ENCODE results near the gene C1orf35.
A peak's percentile ranks its signal among the peaks of the same experiment; 100 is the strongest.
"Not testable (repeated sequence)": the region's sequence is repeated elsewhere in the genome, so short reads cannot be mapped to it uniquely, and the experiment has no call there.

Gene C1orf35

DNA sequence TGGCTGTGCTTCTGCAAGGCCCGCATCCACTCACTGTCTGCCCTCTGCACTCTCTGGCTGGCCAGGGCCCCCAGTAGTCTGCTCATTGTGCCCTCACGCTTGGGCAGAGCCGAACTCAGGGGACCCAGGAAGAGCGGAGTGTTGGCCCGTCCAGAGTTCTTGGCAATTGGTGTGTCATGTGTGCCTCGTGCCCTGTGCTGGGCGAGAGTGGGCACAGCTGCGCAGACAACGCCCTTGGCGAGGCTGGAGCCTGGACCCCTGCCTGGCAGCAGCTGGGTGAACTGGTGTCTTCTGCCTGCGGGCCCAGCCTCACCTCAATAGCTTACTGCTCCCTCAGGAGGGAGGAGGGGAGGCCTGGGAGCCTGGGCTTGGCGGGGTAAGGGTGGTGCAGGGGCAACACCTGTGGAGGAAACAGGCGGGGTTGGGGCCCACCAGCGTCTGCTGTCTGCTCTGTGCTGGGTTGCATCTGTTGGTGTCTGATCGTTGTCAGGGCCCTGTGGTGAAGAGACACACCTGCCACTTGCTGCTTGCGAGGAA, 39.1 kb upstream of the C1orf35 start:
- peak; percentile 31 for DNase-seq

DNA sequence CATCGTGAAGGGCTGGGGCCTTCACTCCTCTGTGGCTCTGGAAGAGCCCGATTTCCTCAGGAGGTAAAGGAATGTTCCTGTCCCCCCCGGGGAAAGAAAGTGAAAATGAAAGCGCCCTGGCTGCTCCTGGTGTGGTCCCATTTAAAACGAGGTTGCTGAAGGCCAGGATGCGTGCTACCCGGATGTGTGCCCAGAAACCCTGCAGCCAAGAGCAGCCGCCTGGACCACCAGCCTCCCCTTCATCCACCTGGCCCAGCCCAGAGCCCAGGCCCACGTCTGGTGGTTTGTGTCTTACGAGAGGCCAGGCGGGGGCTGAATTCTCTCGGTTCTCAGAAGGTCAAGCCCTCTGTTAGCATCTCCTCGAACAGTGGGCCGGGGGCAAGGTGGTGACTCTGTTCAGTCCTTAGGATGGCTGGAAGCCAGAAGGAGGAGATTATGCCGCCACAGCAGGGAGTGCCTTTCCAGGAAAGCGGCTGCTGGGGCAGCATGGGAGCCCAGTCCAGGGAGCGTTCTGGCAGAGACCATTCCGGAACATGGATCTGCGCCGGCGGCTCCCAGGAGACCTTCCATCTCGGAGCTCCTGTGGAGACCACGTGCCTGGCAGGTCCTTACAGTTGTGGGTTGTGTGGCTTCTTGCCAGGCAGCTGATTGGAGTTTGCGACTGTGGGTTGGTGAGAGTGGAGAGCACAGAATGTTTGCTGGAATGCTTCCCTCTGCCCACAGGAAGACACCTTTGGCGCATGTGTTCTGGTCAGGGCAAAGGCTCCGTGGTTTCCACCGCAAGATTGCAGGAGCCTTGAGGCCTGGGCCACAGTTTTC, 38.3 kb upstream of the C1orf35 start:
- DNase-seq, result peak; percentile 40

DNA sequence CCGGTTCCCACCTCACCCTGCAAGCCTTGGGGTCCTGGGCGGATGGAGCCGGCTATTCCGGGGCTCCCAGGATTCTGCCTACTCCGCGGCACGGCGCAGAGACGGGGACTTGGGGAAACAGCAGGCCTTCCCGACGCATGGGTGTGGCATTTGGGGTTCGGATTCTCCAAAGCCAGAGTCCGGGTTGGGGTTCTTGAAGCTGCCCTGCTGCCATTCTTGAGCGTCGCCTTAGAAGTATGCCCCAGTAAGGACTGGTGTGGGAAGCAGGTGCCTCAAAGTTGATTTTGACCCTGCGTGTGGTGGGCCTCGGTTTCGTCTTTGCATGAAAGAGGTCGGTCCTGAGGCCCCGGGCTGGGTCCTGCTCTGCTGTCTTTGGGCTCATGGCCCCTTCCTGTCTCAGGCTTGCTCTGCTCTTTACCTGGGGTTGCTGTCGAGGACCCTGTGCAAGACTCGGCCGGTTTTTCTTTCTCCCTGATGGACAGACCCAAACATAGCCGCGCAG, 37.6 kb upstream of the C1orf35 start:
- DNase-seq, result no peak

DNA sequence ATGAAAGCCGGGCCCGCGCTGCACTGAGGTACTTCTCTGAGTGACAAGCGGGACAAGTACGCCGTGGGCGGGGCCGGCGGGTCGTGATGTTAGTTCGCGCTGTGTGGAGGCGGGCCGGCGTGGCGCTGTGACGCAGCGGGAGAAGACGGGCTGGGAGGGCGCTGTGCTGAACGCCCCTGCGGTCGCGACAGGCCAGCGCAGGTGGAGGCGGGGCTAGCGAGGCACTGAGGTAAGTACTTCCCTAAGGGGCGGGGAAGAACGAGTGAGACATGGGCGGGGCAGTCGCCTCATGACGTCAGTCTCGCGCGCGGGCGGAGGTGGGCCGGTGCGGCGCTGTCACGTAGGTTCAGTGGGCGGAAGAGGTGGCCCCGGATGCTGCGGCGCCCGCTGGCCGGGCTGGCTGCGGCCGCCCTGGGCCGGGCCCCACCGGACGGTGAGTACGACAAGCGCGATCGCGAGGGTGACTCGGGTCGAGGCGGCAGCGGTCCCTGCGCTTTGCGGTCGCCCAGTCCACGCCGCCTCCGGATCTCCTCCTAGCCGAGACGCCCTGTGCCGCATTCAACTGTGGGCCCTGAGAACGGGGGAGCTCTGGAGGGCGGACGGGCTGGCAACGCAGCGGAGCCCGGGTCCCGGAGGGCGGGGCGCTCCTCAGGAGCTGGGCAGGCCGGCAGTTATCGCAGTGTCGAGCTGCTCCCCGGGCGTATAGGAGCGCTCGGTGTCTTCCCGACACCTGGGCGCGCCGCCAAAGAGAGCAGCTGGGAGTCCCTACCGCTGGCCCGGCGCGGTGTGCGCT, 37.0 kb upstream of the C1orf35 start, which contains the start of gene GUK1:
TSS of gene GUK1 (plus strand) at position 349 of the 793 bp plus-strand sequence. CDS start at position 373, 24 bp downstream.
- DNase-seq, result peak; percentile 100

DNA sequence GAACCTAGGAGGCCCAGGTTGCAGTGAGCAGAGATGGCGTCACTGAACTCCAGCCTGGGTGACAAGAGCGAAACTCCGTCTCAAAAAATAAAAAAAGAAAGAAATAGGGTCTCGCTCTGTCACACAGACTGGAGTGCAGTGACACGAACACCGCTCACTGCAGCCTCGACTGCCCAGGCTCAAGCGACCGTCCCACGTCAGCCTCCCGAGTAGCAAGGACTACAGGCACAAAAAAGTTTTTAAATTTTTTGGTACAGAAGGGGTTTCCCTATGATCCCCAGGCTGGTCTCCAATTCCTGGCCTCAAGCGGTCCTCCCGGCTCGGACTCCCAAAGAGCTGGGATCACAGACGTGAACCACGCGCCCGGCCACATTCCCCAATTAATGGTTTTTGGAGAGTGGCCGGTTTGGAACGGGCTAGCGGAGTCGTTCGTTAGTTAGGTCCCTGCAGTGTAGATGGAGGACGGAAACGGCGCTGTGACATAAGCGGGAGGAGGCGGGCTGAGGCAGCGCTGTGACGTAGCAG, 36.3 kb upstream of the C1orf35 start:
- DNase-seq, result no peak

DNA sequence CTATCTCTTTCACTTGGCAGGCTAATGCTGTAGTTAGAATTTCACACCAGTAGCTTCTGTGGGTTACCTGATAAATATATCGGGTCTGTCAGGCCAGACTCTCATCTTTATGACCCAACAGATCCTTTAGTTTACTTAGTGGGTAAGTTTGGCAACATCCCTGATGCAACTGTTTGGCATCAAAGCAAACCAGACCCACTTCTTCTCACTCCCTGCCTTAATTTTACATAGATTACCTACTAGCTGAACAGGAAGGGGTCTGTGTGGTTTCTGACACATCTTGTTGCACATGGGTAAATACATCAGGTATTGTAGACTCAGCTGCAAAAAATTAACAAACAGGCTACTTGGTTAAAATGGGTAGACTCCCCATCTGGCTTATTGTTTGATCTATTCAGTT, 33.8 kb upstream of the C1orf35 start:
- DNase-seq, result no peak

DNA sequence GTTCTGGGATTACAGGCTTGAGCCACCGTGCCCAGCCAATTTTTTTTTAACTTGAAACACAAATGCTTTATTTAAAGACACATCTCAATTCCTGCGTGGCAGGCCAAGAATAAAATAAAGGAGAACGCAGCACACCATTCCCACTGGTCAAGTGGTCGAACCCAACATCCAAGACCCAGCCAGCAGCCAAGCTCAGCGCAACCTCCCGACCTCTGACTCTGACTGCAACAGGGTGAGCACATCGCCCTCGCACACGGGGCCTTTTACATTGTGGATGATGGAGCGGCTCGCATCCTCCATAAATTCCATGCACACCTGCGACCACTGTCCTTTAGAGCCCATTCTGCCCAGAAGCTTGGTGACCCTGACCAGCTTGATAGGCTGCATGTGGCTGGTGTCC, 31.5 kb upstream of the C1orf35 start:
- DNase-seq, result no peak

DNA sequence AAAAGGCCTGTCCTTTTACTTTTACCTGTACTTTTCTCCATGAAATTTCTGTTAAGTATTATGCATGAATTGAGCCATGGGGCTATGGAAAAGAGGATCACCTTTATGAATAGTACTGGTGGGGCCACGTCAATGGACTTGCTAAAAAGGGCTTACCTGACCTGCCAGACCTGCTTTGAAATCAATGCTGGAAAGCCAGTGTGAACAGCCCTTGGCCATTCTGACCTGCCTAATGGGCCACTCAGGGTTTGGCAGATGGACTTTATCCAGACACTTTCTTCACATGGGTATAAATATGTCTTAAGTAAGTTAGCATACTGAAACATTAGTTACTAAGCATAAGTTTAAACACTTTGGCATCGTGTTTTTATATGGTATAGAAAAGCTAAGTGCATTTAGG, 28.6 kb upstream of the C1orf35 start:
- DNase-seq, result peak; percentile 61

DNA sequence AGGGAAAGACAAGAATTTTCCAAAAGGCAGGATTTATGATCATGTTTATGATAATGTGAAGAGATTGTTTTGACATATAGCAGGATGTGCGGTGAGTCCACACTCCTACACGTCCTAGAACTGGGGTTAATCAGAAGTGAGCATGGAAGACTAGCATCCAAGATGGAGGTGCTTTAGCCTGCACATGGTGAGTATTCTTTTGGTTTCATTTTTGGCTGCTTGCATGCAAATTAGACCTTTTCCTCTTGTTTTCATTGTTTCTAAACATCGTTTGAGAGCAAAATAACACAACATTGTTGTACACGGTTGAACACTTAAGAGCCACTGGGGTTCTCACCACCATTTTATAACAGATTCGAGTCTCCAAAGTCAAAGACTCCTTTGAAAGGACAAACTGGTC, 22.1 kb upstream of the C1orf35 start:
- DNase-seq, result no peak

DNA sequence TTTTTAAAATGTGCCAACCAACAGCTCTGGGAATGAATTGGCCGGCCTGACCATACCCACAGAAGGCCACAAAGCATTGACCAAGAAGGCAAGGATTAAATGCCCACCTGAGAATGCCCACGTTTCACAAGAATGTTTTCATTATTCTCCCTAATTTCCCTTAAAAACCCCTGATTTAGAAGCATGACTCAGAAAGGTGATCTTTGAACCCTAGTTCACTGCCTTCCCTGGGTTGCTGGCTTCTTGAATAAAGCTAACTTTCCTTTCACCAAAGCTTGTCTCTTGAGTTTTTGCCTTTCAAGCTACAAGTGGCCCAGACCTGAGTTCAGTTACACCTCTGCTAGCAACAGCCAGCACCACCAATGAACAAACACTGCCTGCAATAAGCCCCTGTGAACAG, 20.4 kb upstream of the C1orf35 start:
- DNase-seq, result no peak

DNA sequence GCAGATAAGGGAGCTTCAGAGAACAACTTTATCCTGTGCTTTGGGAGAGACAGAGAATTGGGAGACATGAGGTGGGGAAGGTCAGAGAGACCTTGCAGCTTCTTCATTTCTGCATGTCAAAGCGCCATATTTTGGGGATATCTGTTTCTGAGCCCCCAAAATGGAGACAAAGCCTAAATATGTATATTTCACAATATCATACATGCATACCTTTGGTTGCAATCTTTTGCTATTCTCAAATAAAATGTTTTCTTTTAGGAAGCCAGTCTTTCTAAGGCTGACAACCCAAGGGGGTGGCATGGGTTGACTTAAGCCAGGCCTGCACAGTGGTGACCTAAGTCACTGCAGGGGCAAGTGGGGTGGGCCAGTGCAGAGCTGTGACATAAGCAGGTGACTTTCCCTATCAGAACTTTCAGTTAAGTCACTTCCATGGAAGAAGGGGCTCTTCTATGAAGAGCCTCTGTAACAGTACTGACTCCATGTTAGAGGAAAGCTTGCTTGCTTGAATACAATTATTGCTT, 19.9 kb upstream of the C1orf35 start:
- DNase-seq, result no peak

DNA sequence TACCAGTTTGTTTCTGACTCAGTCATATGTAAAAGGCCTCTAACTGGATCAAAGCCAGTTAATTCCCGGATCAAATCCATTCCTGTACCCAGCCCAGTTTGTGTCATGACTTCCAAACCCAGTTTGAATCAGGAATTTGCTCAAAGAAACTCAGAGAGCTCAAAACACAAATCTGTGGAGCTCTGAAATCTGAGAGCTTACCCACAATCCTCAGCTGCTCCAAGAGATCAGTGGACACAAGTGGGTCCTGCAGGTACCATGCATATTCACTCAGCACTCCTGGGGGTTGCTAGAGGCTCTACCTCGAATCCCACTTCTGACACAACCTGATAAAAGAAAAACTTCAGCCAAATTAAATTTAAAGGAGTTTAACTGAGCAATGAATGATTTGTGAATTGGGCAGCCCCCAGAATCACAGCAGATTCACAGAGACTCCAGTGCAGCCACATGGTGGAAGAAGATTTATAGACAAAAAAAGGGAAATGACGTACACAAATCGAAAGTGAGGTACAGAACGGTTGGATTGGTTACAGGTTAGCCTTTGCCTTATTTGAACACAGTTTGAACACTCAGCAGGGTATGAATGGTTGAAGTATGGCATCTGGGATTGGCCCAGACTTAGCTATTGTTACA, 17.8 kb upstream of the C1orf35 start:
- DNase-seq, result no peak

DNA sequence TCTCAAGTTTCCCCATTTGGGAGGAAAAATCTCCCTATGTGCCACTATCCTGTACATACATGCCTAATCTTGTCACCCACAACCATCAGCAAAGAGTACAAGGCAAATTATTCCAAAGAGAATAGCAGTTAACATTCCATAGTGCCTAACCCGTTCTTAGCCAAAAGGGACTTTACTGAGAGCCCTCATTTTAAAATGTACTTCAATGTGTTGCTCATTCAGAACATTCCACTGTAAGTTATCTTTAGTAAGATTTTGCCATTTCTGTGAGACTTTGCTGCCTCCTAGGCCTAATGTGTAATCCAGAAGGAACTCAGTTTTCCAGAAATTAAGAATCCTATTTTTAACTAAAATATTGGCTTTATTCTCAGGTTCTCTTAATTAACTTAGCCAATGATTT, 17.2 kb upstream of the C1orf35 start:
- DNase-seq, result no peak

DNA sequence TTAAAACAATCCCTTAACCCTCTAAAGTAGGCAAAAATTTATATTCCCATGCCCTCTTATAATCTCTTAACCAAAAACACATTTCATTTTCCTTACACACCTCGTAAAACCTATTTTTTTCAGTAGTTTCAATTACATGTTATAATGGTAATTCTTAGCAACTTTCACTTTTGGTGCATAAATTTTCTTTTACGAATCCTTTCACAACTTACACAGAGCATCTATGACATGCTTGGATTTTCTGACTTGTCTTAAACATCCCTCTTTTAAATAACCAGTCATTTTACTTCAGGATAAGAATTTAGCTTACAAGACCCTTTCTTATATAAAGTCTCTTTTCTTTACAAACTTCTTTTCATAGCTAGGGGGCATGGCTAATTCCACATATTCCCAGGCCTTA, 14.9 kb upstream of the C1orf35 start:
- no peak for DNase-seq

DNA sequence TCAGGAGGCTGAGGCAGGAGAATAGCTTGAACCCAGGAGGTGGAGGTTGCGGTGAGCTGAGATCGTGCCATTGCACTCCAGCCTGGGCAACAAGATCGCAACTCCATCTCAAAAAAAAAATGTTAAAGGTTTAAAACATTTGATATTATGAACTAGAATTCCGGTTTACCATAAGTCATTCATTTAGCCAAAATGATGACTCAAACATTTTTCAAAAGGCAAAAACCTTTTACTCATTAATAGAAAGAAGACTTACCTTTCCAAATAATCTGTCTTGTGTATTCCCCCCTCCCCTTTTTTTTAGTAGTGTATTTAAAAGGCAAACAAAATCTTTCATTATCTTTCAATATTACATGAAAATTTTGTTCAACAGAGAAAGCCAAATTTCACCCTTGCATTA, 14.2 kb upstream of the C1orf35 start:
- no peak for DNase-seq

DNA sequence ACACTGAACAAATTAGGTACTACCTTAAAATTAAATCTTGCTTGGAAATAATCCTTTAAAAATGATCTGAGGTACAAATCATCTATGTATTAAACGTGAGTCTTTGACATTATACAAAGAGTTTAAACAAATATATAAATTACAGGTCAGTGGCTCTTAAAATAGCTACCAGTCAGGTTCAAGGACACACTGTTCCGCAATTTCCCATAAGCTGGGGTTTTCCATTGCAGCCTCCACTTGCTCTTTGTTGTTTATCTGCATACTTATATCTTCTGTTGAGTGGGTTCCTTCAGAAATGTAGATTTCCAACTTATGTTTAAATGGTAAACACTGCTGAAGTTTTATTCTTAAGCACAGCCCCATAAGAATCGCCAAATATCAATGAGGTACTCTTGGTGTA, 11.7 kb upstream of the C1orf35 start:
- no peak for DNase-seq

DNA sequence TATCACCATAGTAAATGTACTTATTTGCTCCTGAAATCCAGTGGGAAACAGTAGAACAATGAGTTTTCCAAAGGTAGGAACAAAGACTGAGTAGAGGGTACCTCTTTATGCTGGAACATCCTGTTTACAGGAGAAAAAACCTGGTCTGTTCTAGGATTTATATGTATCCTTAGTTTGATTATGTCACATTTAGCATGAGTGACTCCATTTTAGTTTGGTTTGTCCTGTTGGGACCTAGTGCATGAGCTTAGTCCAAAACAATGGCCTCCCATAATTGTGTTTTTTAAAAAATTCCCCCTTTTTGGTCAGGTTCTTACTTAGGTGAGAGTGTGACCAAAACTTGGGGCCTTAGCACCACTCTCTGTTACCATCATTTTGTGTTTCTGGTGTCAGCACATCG, 9.5 kb upstream of the C1orf35 start:
- DNase-seq, result no peak

DNA sequence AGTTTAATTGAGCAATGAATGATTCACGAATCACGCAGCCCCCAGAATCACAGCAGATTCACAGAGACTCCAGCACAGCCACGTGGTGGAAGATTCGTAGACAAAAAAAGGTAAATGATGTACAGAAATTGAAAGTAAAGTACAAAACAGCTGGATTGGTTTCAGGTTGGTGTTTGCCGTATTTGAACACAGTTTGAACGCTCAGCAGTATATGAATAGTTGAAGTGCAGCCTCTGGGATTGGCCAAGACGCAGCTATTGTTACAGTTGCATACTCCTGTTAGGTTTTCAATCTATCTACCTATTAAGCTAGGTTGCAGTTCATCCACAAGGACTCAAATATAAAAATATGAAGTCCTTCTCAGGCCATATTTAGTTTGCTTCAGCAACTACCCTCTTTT, 9.0 kb upstream of the C1orf35 start:
- DNase-seq, result no peak

DNA sequence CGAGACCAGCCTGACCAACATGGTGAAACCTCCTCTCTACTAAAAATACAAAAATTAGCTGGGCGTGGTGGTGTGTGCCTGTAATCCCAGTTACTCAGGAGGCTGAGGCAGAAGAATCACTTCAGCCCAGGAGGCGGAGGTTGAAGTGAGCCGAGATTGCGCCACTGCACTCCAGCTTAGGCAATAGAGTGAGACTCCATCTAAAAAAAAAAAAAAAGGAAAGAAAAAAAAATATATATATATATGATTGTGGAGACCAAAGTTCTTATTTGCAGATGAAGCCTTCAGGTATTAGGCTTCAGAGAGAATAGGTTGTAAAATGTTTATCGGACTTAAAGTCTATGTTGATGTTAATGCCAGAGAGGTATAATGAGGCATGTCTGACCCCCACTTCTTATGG, 8.2 kb upstream of the C1orf35 start:
- not testable (repeated sequence) for DNase-seq

DNA sequence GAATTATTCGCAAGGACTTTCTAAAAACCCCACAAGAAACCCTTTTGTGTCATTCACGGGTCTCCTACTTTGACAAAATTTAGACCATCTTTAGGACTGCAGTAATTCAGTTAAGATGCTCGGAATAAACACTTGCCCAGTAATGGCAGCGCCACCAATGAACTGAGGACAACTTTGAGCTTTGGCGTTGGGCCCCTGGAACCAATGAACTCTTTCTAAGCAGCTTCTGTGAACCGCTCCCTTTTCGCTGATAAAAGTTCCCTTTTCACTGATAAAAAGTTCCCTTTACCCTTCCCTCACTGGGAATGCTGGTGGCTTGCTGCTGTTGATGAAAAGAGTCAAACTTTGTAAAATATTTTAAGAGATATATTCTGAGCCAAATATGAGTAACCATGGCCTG, 7.4 kb upstream of the C1orf35 start:
- no peak for DNase-seq

DNA sequence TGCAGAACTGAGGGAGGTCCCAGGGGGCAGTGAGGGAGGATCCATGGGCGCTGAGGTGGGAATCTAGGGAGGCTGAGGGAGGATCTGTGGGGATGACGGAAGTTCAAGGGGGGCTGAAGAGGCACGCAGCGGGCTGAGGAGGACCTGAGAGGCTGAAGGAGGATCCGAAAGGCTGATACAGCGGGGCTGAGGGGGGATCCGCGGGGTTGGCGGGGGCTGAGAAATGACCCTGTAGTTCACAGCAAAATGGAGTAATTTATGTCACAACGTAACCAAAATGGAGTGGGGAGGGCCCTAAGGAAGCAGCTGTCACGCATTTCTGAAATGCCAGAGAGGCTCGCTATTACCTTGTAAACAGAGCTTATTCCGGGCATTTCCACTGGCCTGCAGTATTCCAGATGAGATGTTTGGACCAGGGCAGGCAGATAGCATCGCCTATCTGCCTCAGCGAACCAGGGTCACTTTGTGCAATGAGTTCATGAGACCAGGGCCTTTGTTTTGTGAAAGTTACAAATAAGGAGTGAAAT, 6.9 kb upstream of the C1orf35 start:
- peak; percentile 77 for DNase-seq

Data from islet precursor cell (in vitro differentiated cells).